PFSK-1 (cell line): Measurements from ENCODE around the gene MYT1.
A peak's percentile ranks its signal among the peaks of the same experiment; 100 is the strongest.

Source experiments
- FOXP2 ChIP-seq: optimal IDR thresholded peaks from 2 replicates; pipeline ENCODE3; 2011; ENCODE audit warnings: borderline replicate concordance, control low read depth, inconsistent platforms; ENCODE audit not compliant: insufficient read depth; ENCODE audit errors: extremely low read length, extremely low read depth
- POLR2AphosphoS5 ChIP-seq: IDR thresholded peaks from 2 replicates; pipeline ENCODE4 v1.6.1; 2012; ENCODE audit warnings: low read depth, mild to moderate bottlenecking, control low read depth, low read length, moderate library complexity
- REST ChIP-seq, 2 experiments: IDR thresholded peaks; 2 replicates each; pipeline versions ENCODE4 v1.6.1 to v1.8.0; 2011 to 2012; ENCODE audit warnings: low read depth in 2 of 2, low read length in 2 of 2, control low read depth in 1 of 2, inconsistent platforms in 1 of 2, mild to moderate bottlenecking in 1 of 2, moderate library complexity in 1 of 2; ENCODE audit not compliant: insufficient read depth in 1 of 2
- SIN3A ChIP-seq: IDR thresholded peaks from 2 replicates; pipeline ENCODE4 v1.6.1; 2012; ENCODE audit warnings: mild to moderate bottlenecking, low read length, moderate library complexity, borderline replicate concordance; ENCODE audit not compliant: insufficient read depth
- TAF1 ChIP-seq: IDR thresholded peaks from 2 replicates; pipeline ENCODE4 v1.6.1; 2012; ENCODE audit warnings: low read length, control low read depth, borderline replicate concordance; ENCODE audit not compliant: insufficient read depth

MYT1 gene

DNA sequence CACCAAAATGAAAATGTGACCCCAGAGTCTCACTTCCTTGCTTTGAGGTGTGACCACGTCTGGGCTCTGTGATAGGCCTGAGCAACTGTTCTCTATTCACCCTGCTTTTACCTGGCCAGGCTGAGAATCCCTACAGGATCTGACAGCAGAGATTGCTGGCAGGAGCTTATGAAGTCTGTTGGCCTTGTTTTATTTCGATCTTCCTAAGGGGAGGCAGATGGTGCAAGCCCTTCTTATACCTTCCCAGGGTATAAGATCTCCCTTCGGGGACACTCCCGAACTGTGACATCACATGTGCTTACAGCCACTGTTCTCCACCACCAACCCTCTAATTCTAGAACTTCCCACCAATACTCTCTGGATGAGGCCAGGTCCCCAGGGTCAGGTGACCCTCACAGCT is 26.8 kb downstream of the MYT1 start:
- no peak for TF ChIP-seq SIN3A
- no peak for TF ChIP-seq TAF1

- TF ChIP-seq REST (IDR thresholded peaks at IDR 0.05; ENCODE audit: insufficient read depth in 1 of 2, low read depth in 2 of 2, low read length in 2 of 2) (peak; percentile 84 to 94), FOXP2 (no peak)
Observed at GRCh38 chr20:64192406-64192805, 28.2 kb downstream of the MYT1 start.

DNA sequence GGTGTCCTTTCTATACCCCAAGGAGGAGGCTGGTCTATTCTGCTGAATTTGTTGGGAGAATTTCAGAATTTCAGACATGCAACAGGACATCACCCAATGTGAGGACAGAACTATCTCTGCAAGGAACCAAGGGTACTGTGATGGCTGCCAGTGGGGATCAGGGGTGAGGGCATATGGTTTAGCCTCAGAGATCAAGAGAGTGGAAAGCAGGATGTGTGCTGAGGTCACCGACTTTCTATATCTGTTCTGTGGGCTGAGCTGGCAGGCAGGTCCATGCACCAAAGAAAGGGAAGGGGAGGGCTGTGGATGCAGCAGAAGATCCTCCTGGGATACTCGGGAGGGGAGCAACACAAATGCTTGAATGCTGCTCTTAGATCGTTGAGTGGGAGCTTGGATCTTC is 28.8 kb downstream of the MYT1 start:
- TF ChIP-seq FOXP2 = no peak
- no peak for TF ChIP-seq REST (IDR thresholded peaks at IDR 0.05; ENCODE audit: insufficient read depth in 1 of 2, low read depth in 2 of 2, low read length in 2 of 2)
- no peak for TF ChIP-seq SIN3A
- no peak for TF ChIP-seq TAF1
- TF ChIP-seq POLR2AphosphoS5 = no peak

GRCh38 chr20:64194269-64194668 is 30.0 kb downstream of the MYT1 start:
- TF ChIP-seq FOXP2 (no peak), TAF1 (no peak), POLR2AphosphoS5 (no peak), REST (IDR thresholded peaks at IDR 0.05; ENCODE audit: insufficient read depth in 1 of 2, low read depth in 2 of 2, low read length in 2 of 2) (no peak), SIN3A (no peak)

DNA sequence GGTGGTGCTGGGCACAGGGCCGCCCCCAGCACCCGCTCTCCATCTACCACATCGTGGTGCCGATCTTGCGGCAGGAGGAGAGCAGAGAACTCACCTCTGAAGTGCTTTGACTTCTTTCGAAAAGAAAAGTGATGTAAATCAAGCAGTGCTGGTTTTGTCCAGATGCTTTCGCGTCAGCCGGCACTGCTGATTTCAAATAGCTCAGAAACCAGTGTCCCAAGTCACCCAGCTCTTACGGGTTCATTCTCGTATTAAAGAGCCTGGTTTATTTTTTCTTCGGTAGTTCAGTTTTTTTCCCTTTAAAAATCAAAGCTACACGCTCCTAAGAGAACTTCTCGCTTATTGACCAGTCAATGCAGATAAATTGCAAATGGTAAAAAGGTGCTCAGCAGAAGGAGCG is 32.1 kb downstream of the MYT1 start:
- no peak for TF ChIP-seq FOXP2
- TF ChIP-seq SIN3A = no peak
- no peak for TF ChIP-seq REST (IDR thresholded peaks at IDR 0.05; ENCODE audit: insufficient read depth in 1 of 2, low read depth in 2 of 2, low read length in 2 of 2)
- no peak for TF ChIP-seq TAF1
- TF ChIP-seq POLR2AphosphoS5 = no peak

DNA sequence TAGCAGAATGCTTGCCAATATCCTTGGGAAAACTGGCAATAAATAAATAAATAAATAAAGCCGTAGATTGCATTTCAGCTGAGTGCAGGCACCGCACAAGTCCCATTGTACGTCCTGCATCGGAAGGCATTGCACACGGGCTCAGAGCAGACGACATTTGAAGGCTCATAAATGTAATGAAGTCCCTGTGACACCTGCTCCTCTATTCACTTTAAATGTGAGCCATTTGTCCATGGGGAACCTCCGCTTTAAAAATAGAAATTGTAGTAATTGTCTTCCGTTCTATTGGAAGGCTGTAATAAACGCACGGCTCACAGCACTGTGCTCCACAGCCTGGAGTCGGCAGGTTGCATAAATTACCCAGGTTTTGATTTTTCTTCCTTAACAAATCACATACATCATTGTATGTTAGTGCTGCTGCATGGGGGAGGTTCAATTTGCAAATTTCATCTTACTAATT is 32.6 kb downstream of the MYT1 start:
- TF ChIP-seq POLR2AphosphoS5 (no peak), SIN3A (no peak), TAF1 (no peak), REST (IDR thresholded peaks at IDR 0.05; ENCODE audit: insufficient read depth in 1 of 2, low read depth in 2 of 2, low read length in 2 of 2) (no peak), FOXP2 (no peak)
